ENCODE measurements around the gene POLDIP2. TPM values are rescaled to one million over a fixed set of nuclear protein-coding genes. Genes with fewer than 3 reads are reported as not detected.

The POLDIP2 gene
- total and polyA plus RNA-seq, 2 donors (not counting 1 experiment from before 2014, with no cell fraction given), result 30.2 to 35.7 TPM

- Histone ChIP-seq H3K4me3 (ENCODE audit: control extremely low read depth in 1 of 5, extremely low read depth in 1 of 5, insufficient read depth in 1 of 5, low read depth in 2 of 5, low read length in 4 of 5) (no peak overlapping the region), H3K27ac (ENCODE audit: low read length in 2 of 2) (no peak overlapping the region), H3K4me1 (ENCODE audit: control insufficient read depth in 2 of 2, insufficient read depth in 2 of 2, low read length in 2 of 2) (no peaks in the 10 kb centered on the region), H3K9ac (ENCODE audit: low read length) (no peak overlapping the region), H2AFZ (ENCODE audit: insufficient read depth, low read depth, low read length, poor library complexity, severe bottlenecking) (no peak overlapping the region), H3K9me3 (ENCODE audit: control extremely low read depth in 1 of 3, control insufficient read depth in 2 of 3, insufficient read depth in 1 of 3, low read length in 2 of 3) (peaks cover 0 to 7% (median 0%) of the 10 kb centered on the region in 3 donors), H3K4me2 (replicated peaks; ENCODE audit: low read depth, low read length, poor library complexity, severe bottlenecking) (no peak overlapping the region), H4K20me1 (ENCODE audit: control insufficient read depth, insufficient read depth, low read length, poor library complexity, severe bottlenecking) (no peaks in the 10 kb centered on the region), H3K27me3 (replicated peaks in 1 of 4; ENCODE audit: control extremely low read depth in 1 of 4, control insufficient read depth in 3 of 4, insufficient read depth in 4 of 4, low read length in 3 of 4) (peaks cover 0 to 16% (median 3%) of the 10 kb centered on the region in 4 experiments), H3K36me3 (replicated peaks in 1 of 2; ENCODE audit: control extremely low read depth in 1 of 2, control insufficient read depth in 1 of 2, extremely low read depth in 1 of 2, insufficient read depth in 2 of 2, low read length in 1 of 2) (no peaks in the 10 kb centered on the region), H3K79me2 (ENCODE audit: control insufficient read depth, insufficient read depth, low read length) (no peaks in the 10 kb centered on the region)
- Mint-ChIP-seq H3K4me1 (no peaks in the 10 kb centered on the region), H3K4me3 (no peak overlapping the region), H3K9me3 (ENCODE audit: insufficient read depth) (no peaks in the 10 kb centered on the region), H3K27ac (no peak overlapping the region), H3K27me3 (peaks cover 18% of the 10 kb centered on the region)
- DNase-seq (no peak), ATAC-seq (ENCODE audit: low read depth) (no peak)
- ChIA-PET CTCF (no interaction called here), POLR2A (no interaction called here)
- intact Hi-C loops (cut with micrococcal nuclease), result no loop called here
- WGBS (ENCODE audit: insufficient coverage), result 48% methylated on average over 38 of the region's 38 CpGs
- TF ChIP-seq, protein P1, sequence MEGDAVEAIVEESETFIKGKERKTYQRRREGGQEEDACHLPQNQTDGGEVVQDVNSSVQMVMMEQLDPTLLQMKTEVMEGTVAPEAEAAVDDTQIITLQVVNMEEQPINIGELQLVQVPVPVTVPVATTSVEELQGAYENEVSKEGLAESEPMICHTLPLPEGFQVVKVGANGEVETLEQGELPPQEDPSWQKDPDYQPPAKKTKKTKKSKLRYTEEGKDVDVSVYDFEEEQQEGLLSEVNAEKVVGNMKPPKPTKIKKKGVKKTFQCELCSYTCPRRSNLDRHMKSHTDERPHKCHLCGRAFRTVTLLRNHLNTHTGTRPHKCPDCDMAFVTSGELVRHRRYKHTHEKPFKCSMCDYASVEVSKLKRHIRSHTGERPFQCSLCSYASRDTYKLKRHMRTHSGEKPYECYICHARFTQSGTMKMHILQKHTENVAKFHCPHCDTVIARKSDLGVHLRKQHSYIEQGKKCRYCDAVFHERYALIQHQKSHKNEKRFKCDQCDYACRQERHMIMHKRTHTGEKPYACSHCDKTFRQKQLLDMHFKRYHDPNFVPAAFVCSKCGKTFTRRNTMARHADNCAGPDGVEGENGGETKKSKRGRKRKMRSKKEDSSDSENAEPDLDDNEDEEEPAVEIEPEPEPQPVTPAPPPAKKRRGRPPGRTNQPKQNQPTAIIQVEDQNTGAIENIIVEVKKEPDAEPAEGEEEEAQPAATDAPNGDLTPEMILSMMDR (IDR thresholded peaks at IDR 0.05), result no peak
- TF ChIP-seq EZH2 (IDR thresholded peaks at IDR 0.05; ENCODE audit: borderline replicate concordance, insufficient read depth, low read depth, low read length, poor library complexity, severe bottlenecking), result no peak
These were observed 50.3 kb downstream of the POLDIP2 start for GRCh38 chr17:28306954-28307401.

- H3K4me3 ChIP-seq (ENCODE audit: control extremely low read depth in 1 of 5, extremely low read depth in 1 of 5, insufficient read depth in 1 of 5, low read depth in 2 of 5, low read length in 4 of 5), result no peak overlapping the region
- peaks cover 0 to 4% (median 0%) of the 10 kb centered on the region in 3 donors for H3K9me3 ChIP-seq (ENCODE audit: control extremely low read depth in 1 of 3, control insufficient read depth in 2 of 3, insufficient read depth in 1 of 3, low read length in 2 of 3)
- ChIA-PET POLR2A (no interaction called here), CTCF (no interaction called here)
- TF ChIP-seq EZH2 (IDR thresholded peaks at IDR 0.05; ENCODE audit: borderline replicate concordance, insufficient read depth, low read depth, low read length, poor library complexity, severe bottlenecking), result no peak
- TF ChIP-seq, protein P1 (IDR thresholded peaks at IDR 0.05), result no peak
- no peak for DNase-seq
- Mint-ChIP-seq H3K4me1 (peaks cover 16% of the 10 kb centered on the region), H3K27ac (no peak overlapping the region), H3K27me3 (peaks cover under 1% of the 10 kb centered on the region), H3K4me3 (no peak overlapping the region), H3K9me3 (ENCODE audit: insufficient read depth) (no peaks in the 10 kb centered on the region)
- H3K27ac ChIP-seq (ENCODE audit: low read length in 2 of 2), result no peak overlapping the region
- H3K79me2 ChIP-seq (ENCODE audit: control insufficient read depth, insufficient read depth, low read length), result no peaks in the 10 kb centered on the region
- H4K20me1 ChIP-seq (ENCODE audit: control insufficient read depth, insufficient read depth, low read length, poor library complexity, severe bottlenecking), result no peaks in the 10 kb centered on the region
- peaks cover 0 to 3% (median 0%) of the 10 kb centered on the region in 4 experiments for H3K27me3 ChIP-seq (replicated peaks in 1 of 4; ENCODE audit: control extremely low read depth in 1 of 4, control insufficient read depth in 3 of 4, insufficient read depth in 4 of 4, low read length in 3 of 4)
- WGBS (ENCODE audit: insufficient coverage), result 100% methylated on average over 2 of the region's 3 CpGs
- H3K4me2 ChIP-seq (replicated peaks; ENCODE audit: low read depth, low read length, poor library complexity, severe bottlenecking), result no peak overlapping the region
- H3K36me3 ChIP-seq (replicated peaks in 1 of 2; ENCODE audit: control extremely low read depth in 1 of 2, control insufficient read depth in 1 of 2, extremely low read depth in 1 of 2, insufficient read depth in 2 of 2, low read length in 1 of 2), result no peaks in the 10 kb centered on the region
- H2AFZ ChIP-seq (ENCODE audit: insufficient read depth, low read depth, low read length, poor library complexity, severe bottlenecking), result no peak overlapping the region
- intact Hi-C loops (cut with micrococcal nuclease), result no loop called here
- no peak for ATAC-seq (ENCODE audit: low read depth)
- peaks cover 10 to 12% of the 10 kb centered on the region in 2 donors for H3K4me1 ChIP-seq (ENCODE audit: control insufficient read depth in 2 of 2, insufficient read depth in 2 of 2, low read length in 2 of 2)
- no peak overlapping the region for H3K9ac ChIP-seq (ENCODE audit: low read length)
These were observed 58.9 kb downstream of the POLDIP2 start for GRCh38 chr17:28298449-28298848.

Other genes starting within 250 kb of the POLDIP2 start
- 5.4 and 6.4 TPM in 2 replicates for gene TMEM97, start 38.3 kb downstream of the POLDIP2 start, total RNA-seq
- 1.6 and 1.7 TPM in 2 replicates for gene TMEM97, start 38.3 kb downstream of the POLDIP2 start, polyA plus RNA-seq
- 33.5 and 35.9 TPM in 2 replicates for gene IFT20, start 22.1 kb downstream of the POLDIP2 start, total RNA-seq
- 52.6 and 89.6 TPM in 2 replicates for gene IFT20, start 22.1 kb downstream of the POLDIP2 start, polyA plus RNA-seq
- gene TNFAIP1, start 21.8 kb downstream of the POLDIP2 start, total RNA-seq, result 19.0 and 20.4 TPM in 2 replicates
- gene TNFAIP1, start 21.8 kb downstream of the POLDIP2 start, polyA plus RNA-seq, result 10.7 and 11.7 TPM in 2 replicates
- not detected in 2 replicates for gene SEBOX, start 7.7 kb upstream of the POLDIP2 start, total RNA-seq
- gene SEBOX, start 7.7 kb upstream of the POLDIP2 start, polyA plus RNA-seq, result not detected in 2 replicates
- 0.34 TPM in 1 of 2 replicates, not detected in the other for gene VTN, start 12.8 kb upstream of the POLDIP2 start, total RNA-seq
- gene VTN, start 12.8 kb upstream of the POLDIP2 start, polyA plus RNA-seq, result 0.36 and 2.0 TPM in 2 replicates
- gene SARM1, start 14.2 kb upstream of the POLDIP2 start, total RNA-seq, result 28.0 and 32.8 TPM in 2 replicates
- gene SARM1, start 14.2 kb upstream of the POLDIP2 start, polyA plus RNA-seq, result 15.3 and 22.5 TPM in 2 replicates
- gene SLC46A1, start 48.7 kb upstream of the POLDIP2 start, total RNA-seq, result 4.3 and 5.0 TPM in 2 replicates
- gene SLC46A1, start 48.7 kb upstream of the POLDIP2 start, polyA plus RNA-seq, result 0.97 and 2.5 TPM in 2 replicates
- not detected in 2 replicates for gene SLC13A2, start 116.1 kb upstream of the POLDIP2 start, total RNA-seq
- not detected in 2 replicates for gene SLC13A2, start 116.1 kb upstream of the POLDIP2 start, polyA plus RNA-seq
- gene FOXN1, start 148.8 kb upstream of the POLDIP2 start, total RNA-seq, result not detected in 2 replicates
- gene FOXN1, start 148.8 kb upstream of the POLDIP2 start, polyA plus RNA-seq, result not detected in 2 replicates
- 75.3 and 84.2 TPM in 2 replicates for gene UNC119, start 195.1 kb upstream of the POLDIP2 start, total RNA-seq
- 174 and 180 TPM in 2 replicates for gene UNC119, start 195.1 kb upstream of the POLDIP2 start, polyA plus RNA-seq
- gene PIGS, start 214.0 kb upstream of the POLDIP2 start, total RNA-seq, result 52.3 and 55.1 TPM in 2 replicates
- 44.1 and 54.5 TPM in 2 replicates for gene PIGS, start 214.0 kb upstream of the POLDIP2 start, polyA plus RNA-seq
- gene ALDOC, start 219.4 kb upstream of the POLDIP2 start, total RNA-seq, result 16.7 and 20.7 TPM in 2 replicates
- 26.6 and 27.6 TPM in 2 replicates for gene ALDOC, start 219.4 kb upstream of the POLDIP2 start, polyA plus RNA-seq
- gene SPAG5, start 241.5 kb upstream of the POLDIP2 start, total RNA-seq, result 8.0 and 10.1 TPM in 2 replicates
- gene SPAG5, start 241.5 kb upstream of the POLDIP2 start, polyA plus RNA-seq, result 4.7 and 6.6 TPM in 2 replicates